ENCODE results near the gene NYAP2. TPM values are rescaled to one million over a fixed set of nuclear protein-coding genes. Genes with fewer than 3 reads are reported as not detected.

Gene NYAP2
- total RNA-seq, 1 donor from 2014 or later, result 0.07 TPM

GRCh38 chr2:225637259-225637658, 237.7 kb downstream of the NYAP2 start:
- Histone ChIP-seq H3K9me3 (ENCODE audit: low read depth) (no peaks in the 10 kb centered on the region), H3K79me2 (ENCODE audit: low read depth) (no peaks in the 10 kb centered on the region), H3K36me3 (no peaks in the 10 kb centered on the region), H3K4me3 (no peak overlapping the region), H3K27me3 (no peaks in the 10 kb centered on the region), H2AFZ (replicated peaks) (no peak overlapping the region), H3K9ac (no peak overlapping the region), H3K4me2 (no peak overlapping the region), H3F3A (ENCODE audit: low read depth) (no peaks in the 10 kb centered on the region), H3K4me1 (no peaks in the 10 kb centered on the region), H4K20me1 (ENCODE audit: low read depth) (no peaks in the 10 kb centered on the region), H3K27ac (no peak overlapping the region)
- TF ChIP-seq CTCF (IDR thresholded peaks at IDR 0.05), result no peak
- Mint-ChIP-seq H3K9me3 (no peaks in the 10 kb centered on the region), H3K4me1 (no peaks in the 10 kb centered on the region), H3K27me3 (ENCODE audit: insufficient read depth, low read depth) (no peaks in the 10 kb centered on the region), H3K27ac (no peak overlapping the region), H3K4me3 (no peak overlapping the region), H3K36me3 (no peaks in the 10 kb centered on the region)
- DNase-seq (ENCODE audit: low spot score), result no peak

- Mint-ChIP-seq H3K36me3 (no peaks in the 10 kb centered on the region), H3K27ac (no peak overlapping the region), H3K4me3 (no peak overlapping the region), H3K4me1 (no peaks in the 10 kb centered on the region), H3K9me3 (no peaks in the 10 kb centered on the region), H3K27me3 (ENCODE audit: insufficient read depth, low read depth) (no peaks in the 10 kb centered on the region)
- H3K9me3 ChIP-seq (ENCODE audit: low read depth), result no peaks in the 10 kb centered on the region
- no peaks in the 10 kb centered on the region for H3K4me1 ChIP-seq
- no peak overlapping the region for H3K4me2 ChIP-seq
- no peaks in the 10 kb centered on the region for H4K20me1 ChIP-seq (ENCODE audit: low read depth)
- DNase-seq (ENCODE audit: low spot score), result no peak
- no peaks in the 10 kb centered on the region for H3K27me3 ChIP-seq
- TF ChIP-seq EZH2 (IDR thresholded peaks at IDR 0.05) (no peak), CTCF (IDR thresholded peaks at IDR 0.05) (no peak), EZH2phosphoT487 (IDR thresholded peaks at IDR 0.05) (no peak)
- no peaks in the 10 kb centered on the region for H3F3A ChIP-seq (ENCODE audit: low read depth)
- no peaks in the 10 kb centered on the region for H3K79me2 ChIP-seq (ENCODE audit: low read depth)
- H3K4me3 ChIP-seq, result no peak overlapping the region
- H2AFZ ChIP-seq (replicated peaks), result no peak overlapping the region
- H3K27ac ChIP-seq, result no peak overlapping the region
- no peak overlapping the region for H3K9ac ChIP-seq
- no peaks in the 10 kb centered on the region for H3K36me3 ChIP-seq
These were observed 241.0 kb downstream of the NYAP2 start for GRCh38 chr2:225640550-225640949.

- Histone ChIP-seq H2AFZ (replicated peaks) (no peak overlapping the region), H3K9me3 (ENCODE audit: low read depth) (no peaks in the 10 kb centered on the region), H3K4me3 (no peak overlapping the region), H3K9ac (no peak overlapping the region), H3K4me2 (no peak overlapping the region), H3F3A (ENCODE audit: low read depth) (no peaks in the 10 kb centered on the region), H3K27me3 (no peaks in the 10 kb centered on the region), H4K20me1 (ENCODE audit: low read depth) (no peaks in the 10 kb centered on the region), H3K27ac (no peak overlapping the region), H3K36me3 (no peaks in the 10 kb centered on the region), H3K4me1 (no peaks in the 10 kb centered on the region), H3K79me2 (ENCODE audit: low read depth) (no peaks in the 10 kb centered on the region)
- TF ChIP-seq CTCF (IDR thresholded peaks at IDR 0.05) (peak; percentile 12), EZH2 (IDR thresholded peaks at IDR 0.05) (no peak), EZH2phosphoT487 (IDR thresholded peaks at IDR 0.05) (no peak)
- DNase-seq (ENCODE audit: low spot score), result no peak
- Mint-ChIP-seq H3K4me3 (no peak overlapping the region), H3K27ac (no peak overlapping the region), H3K4me1 (no peaks in the 10 kb centered on the region), H3K36me3 (no peaks in the 10 kb centered on the region), H3K27me3 (ENCODE audit: insufficient read depth, low read depth) (no peaks in the 10 kb centered on the region), H3K9me3 (no peaks in the 10 kb centered on the region)
These were observed 249.8 kb downstream of the NYAP2 start for GRCh38 chr2:225649274-225649673.

- H3K4me1 Mint-ChIP-seq, result no peaks in the 10 kb centered on the region
- Histone ChIP-seq H3K4me2 (no peak overlapping the region), H3K27me3 (no peaks in the 10 kb centered on the region), H3F3A (ENCODE audit: low read depth) (no peaks in the 10 kb centered on the region), H4K20me1 (ENCODE audit: low read depth) (no peaks in the 10 kb centered on the region), H3K4me1 (no peaks in the 10 kb centered on the region), H3K4me3 (no peak overlapping the region), H2AFZ (replicated peaks) (no peak overlapping the region), H3K9me3 (ENCODE audit: low read depth) (no peaks in the 10 kb centered on the region), H3K27ac (no peak overlapping the region), H3K79me2 (ENCODE audit: low read depth) (no peaks in the 10 kb centered on the region), H3K9ac (no peak overlapping the region), H3K36me3 (no peaks in the 10 kb centered on the region)
- no peaks in the 10 kb centered on the region for H3K27me3 Mint-ChIP-seq (ENCODE audit: insufficient read depth, low read depth)
- no peaks in the 10 kb centered on the region for H3K36me3 Mint-ChIP-seq
- no peak overlapping the region for H3K4me3 Mint-ChIP-seq
- TF ChIP-seq EZH2 (IDR thresholded peaks at IDR 0.05) (no peak), EZH2phosphoT487 (IDR thresholded peaks at IDR 0.05) (no peak), CTCF (IDR thresholded peaks at IDR 0.05) (no peak)
- no peaks in the 10 kb centered on the region for H3K9me3 Mint-ChIP-seq
- H3K27ac Mint-ChIP-seq, result no peak overlapping the region
- DNase-seq (ENCODE audit: low spot score), result no peak
These were observed 250.5 kb downstream of the NYAP2 start for GRCh38 chr2:225650041-225650440.
